ENCODE data around the gene CAMTA1. TPM values are rescaled to one million over a fixed set of nuclear protein-coding genes. Genes with fewer than 3 reads are reported as not detected.
A peak's percentile ranks its signal among the peaks of the same experiment; 100 is the strongest.
"Not testable (repeated sequence)": the region's sequence is repeated elsewhere in the genome, so short reads cannot be mapped to it uniquely, and the experiment has no call there.

CAMTA1 gene
- total RNA-seq = 100 to 1,000 TPM; 105 to 113 TPM

DNA sequence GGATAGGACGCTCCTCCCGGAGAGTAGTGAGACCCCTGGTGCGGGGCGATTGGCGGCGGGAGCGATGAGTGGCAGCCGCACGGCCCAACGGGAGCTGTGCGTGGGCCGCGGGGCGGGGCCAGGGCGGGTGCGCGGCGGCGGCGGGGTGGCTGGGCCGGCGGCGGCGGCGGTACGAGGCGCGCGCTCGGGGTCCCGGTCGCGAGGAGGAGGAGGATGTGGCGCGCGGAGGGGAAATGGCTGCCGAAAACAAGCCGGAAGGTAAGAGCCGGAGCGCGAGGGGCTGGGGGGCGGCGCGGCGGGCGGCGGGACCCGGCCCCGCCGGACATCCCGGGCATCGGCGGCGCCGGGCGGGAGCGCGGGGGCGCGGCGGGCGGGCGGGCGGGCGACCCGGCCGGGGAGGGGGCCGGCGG lies at the start of gene CAMTA1:
CAMTA1 (plus strand) TSS at position 137 of the 410 bp plus-strand sequence; CDS start at position 214, 77 bp downstream.
- no peak for DNase-seq (ENCODE audit: low spot score)
- Histone ChIP-seq H3K27ac (peak within 1 kb of the TSS; percentile 99 to 100), H3K4me3 (peak within 1 kb of the TSS; percentile 97), H3K27me3 (replicated peaks; ENCODE audit: insufficient read depth) (no peaks in the 10 kb centered on the region), H3K9me3 (no peaks in the 10 kb centered on the region), H3K4me1 (ENCODE audit: control insufficient read depth in 1 of 2, low read depth in 2 of 2) (peaks cover 11 to 51% of the 10 kb centered on the region in 2 donors), H3K36me3 (no peaks in the 10 kb centered on the region)
- no peak for TF ChIP-seq CTCF (IDR thresholded peaks at IDR 0.05)
- no peak for ATAC-seq (ENCODE audit: insufficient number of reproducible peaks, low FRiP score, low read depth)

GRCh38 chr1:6738987-6739676 lies 46.1 kb upstream of the CAMTA1 start:
- no peak for DNase-seq (ENCODE audit: low spot score)
- Histone ChIP-seq H3K4me3 (no peak overlapping the region), H3K9me3 (no peaks in the 10 kb centered on the region), H3K4me1 (ENCODE audit: control insufficient read depth in 1 of 2, low read depth in 2 of 2) (peaks cover 12 to 13% of the 10 kb centered on the region in 2 donors), H3K36me3 (no peaks in the 10 kb centered on the region), H3K27me3 (replicated peaks; ENCODE audit: insufficient read depth) (no peaks in the 10 kb centered on the region), H3K27ac (no peak overlapping the region)
- no peak for ATAC-seq (ENCODE audit: insufficient number of reproducible peaks, low FRiP score, low read depth)
- no peak for TF ChIP-seq CTCF (IDR thresholded peaks at IDR 0.05)

- not testable (repeated sequence) for H3K9me3 ChIP-seq; H3K36me3 ChIP-seq; ATAC-seq (ENCODE audit: insufficient number of reproducible peaks, low FRiP score, low read depth); H3K27me3 ChIP-seq (replicated peaks; ENCODE audit: insufficient read depth); DNase-seq (ENCODE audit: low spot score)
- peaks cover 16 to 18% of the 10 kb centered on the region in 2 donors for H3K4me1 ChIP-seq (ENCODE audit: control insufficient read depth in 1 of 2, low read depth in 2 of 2)
- peak overlapping the region; percentile 63 for H3K4me3 ChIP-seq
- H3K27ac ChIP-seq = peak overlapping the region; percentile 78 to 97
Measured at GRCh38 chr1:6742676-6743188, 42.5 kb upstream of the CAMTA1 start.

DNA sequence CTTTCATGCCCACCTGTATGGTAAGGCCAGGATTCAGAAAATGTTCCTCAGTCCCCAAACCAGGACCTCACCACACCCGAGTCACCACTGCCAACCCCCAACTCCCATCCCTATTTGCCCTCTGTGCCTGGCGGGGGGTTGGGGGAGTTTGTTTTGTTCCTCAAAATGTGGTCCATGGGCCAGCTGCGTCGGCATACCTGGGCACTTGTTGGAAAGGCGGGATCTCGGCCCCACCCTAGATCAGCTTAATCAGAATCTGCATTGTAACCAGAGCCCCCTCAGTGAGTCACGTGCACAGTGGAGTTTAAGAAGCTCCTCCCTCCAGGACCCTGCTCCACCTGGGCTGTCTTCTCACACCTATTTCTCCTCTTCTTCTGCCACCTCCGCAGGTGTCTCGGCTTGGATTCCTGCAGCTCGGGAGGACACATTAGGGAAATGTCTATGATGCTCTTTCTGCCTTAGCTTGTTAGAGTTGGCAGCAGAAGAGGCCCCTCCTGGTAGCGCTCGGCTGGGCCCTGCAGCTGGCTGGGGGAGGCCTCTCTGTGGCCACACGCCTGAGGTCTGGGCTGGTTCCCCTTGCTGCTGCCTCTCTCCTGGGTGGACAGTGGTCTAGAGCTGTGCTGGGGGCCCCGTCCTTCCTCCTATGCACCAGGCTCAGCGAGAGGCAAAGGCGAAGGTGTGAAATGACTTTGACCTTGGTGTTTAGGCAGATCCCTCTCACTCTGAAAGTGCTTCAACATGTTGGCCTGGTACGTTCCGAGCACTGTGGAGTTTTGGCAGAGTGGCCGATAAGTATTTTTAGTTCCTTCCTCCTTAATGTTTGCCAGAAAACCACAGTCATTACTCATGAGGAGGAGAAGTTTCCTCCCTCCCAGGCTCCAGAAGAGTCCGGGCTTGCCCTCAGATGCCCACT lies 41.8 kb upstream of the CAMTA1 start:
- H3K36me3 ChIP-seq = no peaks in the 10 kb centered on the region
- no peaks in the 10 kb centered on the region for H3K27me3 ChIP-seq (replicated peaks; ENCODE audit: insufficient read depth)
- TF ChIP-seq CTCF (IDR thresholded peaks at IDR 0.05) = no peak
- H3K4me3 ChIP-seq = peak overlapping the region; percentile 63
- H3K27ac ChIP-seq = peak overlapping the region; percentile 78 to 97
- ATAC-seq (ENCODE audit: insufficient number of reproducible peaks, low FRiP score, low read depth) = peak; percentile 90
- H3K4me1 ChIP-seq (ENCODE audit: control insufficient read depth in 1 of 2, low read depth in 2 of 2) = peaks cover 16 to 18% of the 10 kb centered on the region in 2 donors
- peak; percentile 21 for DNase-seq (ENCODE audit: low spot score)
- no peaks in the 10 kb centered on the region for H3K9me3 ChIP-seq

DNA sequence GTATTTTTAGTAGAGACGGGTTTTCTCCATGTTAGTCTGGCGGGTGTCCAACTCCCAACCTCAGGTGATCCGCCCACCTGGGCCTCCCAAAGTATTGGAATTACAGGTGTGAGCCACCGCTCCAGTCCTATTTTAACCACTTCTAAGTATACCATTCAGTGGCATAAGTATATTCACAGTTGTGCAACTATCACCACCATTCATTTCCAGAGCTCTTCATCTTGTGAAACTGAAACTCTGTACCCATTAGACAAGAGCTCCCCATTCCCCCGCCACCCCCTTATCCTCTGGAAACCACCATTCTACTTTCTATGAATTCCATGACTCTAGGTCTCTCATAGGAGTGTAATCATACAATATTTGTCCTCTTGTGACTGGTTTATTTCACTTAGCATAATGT lies 40.2 kb upstream of the CAMTA1 start:
- Histone ChIP-seq H3K4me1 (ENCODE audit: control insufficient read depth in 1 of 2, low read depth in 2 of 2) (peaks cover 16 to 18% of the 10 kb centered on the region in 2 donors), H3K27ac (no peak overlapping the region), H3K9me3 (no peaks in the 10 kb centered on the region), H3K27me3 (replicated peaks; ENCODE audit: insufficient read depth) (no peaks in the 10 kb centered on the region), H3K36me3 (no peaks in the 10 kb centered on the region), H3K4me3 (no peak overlapping the region)
- DNase-seq (ENCODE audit: low spot score) (no peak), ATAC-seq (ENCODE audit: insufficient number of reproducible peaks, low FRiP score, low read depth) (no peak)
- no peak for TF ChIP-seq CTCF (IDR thresholded peaks at IDR 0.05)
